HS-5 (cell line): Measurements from ENCODE around the gene FARP1.
A peak's percentile ranks its signal among the peaks of the same experiment; 100 is the strongest.

Experiments used
- DNase-seq: peaks from one replicate; pipeline ENCODE4 v3.0.0-alpha.2; 2012; ENCODE audit warnings: low read depth

FARP1 gene

GRCh38 chr13:98428256-98428966, 285.5 kb downstream of the FARP1 start:
- no peak for DNase-seq

DNA sequence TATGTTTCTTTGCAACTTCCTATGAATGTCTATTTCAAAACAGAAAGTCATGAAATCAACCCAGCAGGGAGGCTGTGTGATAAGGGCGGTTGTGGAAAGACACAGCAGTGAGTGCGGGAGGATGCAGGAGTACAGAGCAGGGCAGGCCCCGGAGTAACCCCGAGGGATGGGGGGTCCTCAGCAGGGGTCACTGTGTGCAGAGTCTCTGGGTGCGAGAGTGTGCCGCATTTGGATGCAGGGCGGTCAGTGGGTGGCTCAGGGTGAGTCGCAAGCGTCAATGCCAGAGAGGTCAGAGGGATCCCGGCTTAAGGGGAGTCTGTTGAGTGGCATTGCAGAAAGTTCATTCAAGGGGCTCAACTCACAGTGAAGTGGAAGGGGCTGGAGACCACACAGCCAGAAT, 286.2 kb downstream of the FARP1 start:
- DNase-seq = no peak

DNA sequence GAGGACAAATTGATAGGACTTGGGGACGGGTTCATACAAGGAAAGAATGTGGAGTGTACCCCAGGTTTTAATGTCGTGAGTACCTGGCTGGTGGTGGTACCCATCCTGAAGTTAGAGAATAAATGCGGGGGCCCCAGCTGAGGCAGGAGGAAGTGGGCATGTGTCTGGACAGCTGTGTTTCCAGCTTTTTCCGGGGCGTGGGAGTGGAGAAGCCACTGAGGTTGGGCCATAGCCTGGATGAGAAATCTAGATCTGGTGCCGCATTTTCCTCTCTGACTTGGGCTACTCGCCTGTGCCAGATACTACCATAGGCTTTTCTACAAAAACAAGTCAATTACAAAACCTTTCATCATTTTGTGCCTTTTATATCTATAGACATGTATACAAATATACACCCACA, 286.6 kb downstream of the FARP1 start:
- no peak for DNase-seq

GRCh38 chr13:98429977-98430736, 287.3 kb downstream of the FARP1 start:
- no peak for DNase-seq

DNA sequence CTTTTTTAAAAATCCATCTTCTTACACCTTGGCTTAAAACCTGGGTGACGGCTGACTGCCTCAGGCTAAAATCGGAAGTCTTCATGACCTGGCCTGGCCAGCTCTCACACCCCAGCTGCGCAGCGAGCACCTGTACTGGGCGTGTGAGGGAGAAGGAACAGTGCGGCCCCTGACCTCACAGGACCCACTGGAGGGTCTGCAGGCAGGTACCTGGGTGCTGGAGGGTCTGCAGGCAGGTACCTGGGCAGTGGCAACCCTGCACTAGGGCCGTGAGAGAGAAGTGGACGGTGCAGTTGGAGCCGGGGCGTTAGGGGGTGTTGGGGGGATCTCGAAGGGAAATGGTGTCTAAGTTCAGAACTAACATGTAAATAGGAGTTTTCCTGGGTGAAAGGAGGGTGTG, 289.7 kb downstream of the FARP1 start:
- no peak for DNase-seq

DNA sequence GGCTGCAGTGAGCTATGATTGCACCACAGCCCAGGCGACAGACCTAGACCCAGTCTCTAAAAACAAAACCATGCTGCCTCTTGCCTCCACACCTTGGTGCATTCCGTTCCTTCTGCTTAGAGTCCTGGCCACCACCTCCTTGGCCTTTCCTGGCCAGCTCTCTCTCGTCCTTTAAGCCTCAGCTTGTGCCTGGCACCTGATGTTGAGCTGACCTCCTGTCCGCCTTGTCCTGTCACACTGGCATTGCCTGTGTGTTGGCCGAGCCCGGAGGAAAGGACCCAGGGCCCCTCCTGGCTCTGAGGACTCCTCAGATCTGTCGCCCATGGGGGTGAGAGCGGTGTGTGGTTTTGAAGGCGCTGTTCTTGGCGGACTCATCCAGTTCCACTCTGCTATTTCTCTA, 290.8 kb downstream of the FARP1 start:
- no peak for DNase-seq

DNA sequence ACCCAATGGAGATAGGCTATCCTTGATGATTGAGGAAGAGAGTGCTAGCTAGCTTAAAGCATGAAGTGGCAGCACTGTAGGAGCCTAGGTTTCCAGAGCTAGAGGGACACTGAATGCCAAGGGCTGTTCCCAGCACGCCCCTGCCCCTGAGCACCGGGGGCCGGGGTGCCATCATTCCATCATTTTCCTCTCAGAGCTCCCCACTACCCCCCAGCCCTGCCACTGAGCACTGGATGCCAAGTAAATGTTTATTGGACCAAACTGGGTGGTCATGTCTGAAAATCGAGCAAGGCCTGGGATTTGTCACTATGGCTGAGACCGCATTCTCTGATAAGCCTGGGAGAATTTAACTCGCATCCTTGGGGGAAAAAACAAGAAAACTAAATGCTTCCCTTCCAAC, 291.2 kb downstream of the FARP1 start:
- no peak for DNase-seq

GRCh38 chr13:98435376-98435775, 292.5 kb downstream of the FARP1 start:
- no peak for DNase-seq

GRCh38 chr13:98436233-98436910, 293.5 kb downstream of the FARP1 start:
- no peak for DNase-seq

DNA sequence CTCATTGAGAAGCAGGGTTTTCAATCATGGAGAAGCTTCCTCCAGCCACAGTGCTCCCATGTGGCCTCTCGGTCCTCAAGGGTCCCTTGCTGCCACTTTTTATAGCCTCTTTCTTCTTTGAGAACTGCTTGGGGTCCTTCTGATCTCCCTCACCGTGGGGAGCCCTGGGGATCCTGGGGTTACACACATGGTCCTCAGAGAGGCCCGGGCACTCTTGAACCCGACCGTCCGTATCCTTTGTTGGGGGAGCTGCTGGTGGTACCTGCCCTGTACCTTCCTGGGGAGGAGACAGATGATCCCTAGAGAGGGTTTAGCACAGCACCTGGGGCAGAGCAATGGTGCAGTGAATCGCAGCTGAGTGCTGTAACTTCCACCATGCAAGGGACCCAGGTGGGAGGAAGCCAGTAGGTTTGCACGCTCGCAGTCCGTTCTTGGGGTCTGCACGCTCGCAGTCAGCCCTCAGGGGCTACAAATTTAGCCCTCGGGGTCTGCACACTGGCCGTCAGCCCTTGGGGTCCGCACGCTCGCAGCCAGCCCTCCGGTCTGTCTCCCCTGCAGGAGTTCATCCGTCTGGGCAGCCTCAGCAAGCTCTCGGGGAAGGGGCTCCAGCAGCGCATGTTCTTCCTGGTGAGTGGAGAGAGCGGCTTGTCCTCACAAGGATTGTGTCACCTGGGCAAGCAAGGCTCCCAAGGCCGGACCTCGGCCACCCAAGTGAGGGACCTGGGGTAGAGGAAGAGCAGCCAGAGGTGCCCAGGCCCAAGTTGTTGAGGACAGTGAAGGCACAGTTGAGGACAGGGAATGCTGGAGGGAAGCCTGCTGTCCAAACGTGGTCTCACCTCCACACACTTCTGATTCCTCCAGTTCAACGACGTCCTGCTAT, 295.6 kb downstream of the FARP1 start:
- no peak for DNase-seq

- no peak for DNase-seq
Measured at GRCh38 chr13:98439126-98439828, 296.4 kb downstream of the FARP1 start.

DNA sequence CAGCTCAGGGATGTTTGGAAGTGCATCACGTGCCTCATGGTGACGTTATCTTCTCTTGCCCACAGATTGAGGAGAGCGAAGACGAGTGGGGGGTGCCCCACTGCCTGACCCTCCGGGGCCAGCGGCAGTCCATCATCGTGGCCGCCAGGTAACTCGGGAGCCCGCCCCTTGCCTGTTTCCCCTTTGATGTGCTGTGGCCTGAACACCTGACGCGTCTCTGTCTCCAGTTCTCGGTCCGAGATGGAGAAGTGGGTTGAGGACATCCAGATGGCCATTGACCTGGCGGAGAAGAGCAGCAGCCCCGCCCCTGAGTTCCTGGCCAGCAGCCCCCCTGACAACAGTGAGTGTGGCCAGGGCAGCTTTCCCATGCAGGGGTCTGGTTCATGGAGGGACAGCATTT, 297.0 kb downstream of the FARP1 start:
- no peak for DNase-seq

DNA sequence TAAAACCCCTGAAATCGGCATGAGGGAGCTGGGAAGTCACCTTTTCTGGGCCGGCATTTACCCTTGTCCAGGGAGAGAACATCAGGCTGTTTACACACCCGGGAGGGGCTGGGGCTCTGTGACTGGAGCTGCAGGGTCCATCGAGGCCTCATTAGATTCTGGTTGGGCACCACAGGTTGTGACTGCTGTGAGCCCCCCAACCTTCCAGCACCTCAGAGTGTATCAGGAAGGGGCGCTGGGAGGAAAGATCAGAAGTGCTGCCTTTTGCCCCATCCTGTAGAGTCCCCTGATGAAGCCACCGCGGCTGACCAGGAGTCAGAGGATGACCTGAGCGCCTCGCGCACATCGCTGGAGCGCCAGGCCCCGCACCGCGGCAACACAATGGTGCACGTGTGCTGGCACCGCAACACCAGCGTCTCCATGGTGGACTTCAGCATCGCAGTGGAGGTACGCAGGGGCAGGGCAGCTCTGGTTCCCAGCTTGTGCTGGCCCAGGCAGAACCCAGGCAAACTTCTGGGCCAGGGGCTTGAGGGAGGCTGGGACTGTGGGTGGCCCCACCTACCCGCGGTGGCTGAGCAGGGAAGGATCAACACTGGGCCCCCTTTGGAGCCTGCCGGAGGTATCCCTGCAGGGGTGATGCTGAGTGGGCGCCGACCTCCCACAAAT, 297.6 kb downstream of the FARP1 start:
- no peak for DNase-seq

- DNase-seq = no peak
Measured at GRCh38 chr13:98441056-98441676, 298.3 kb downstream of the FARP1 start.

GRCh38 chr13:98442391-98443230, 299.7 kb downstream of the FARP1 start:
- DNase-seq = no peak

GRCh38 chr13:98443329-98443728, 300.4 kb downstream of the FARP1 start:
- peak; percentile 40 for DNase-seq

DNA sequence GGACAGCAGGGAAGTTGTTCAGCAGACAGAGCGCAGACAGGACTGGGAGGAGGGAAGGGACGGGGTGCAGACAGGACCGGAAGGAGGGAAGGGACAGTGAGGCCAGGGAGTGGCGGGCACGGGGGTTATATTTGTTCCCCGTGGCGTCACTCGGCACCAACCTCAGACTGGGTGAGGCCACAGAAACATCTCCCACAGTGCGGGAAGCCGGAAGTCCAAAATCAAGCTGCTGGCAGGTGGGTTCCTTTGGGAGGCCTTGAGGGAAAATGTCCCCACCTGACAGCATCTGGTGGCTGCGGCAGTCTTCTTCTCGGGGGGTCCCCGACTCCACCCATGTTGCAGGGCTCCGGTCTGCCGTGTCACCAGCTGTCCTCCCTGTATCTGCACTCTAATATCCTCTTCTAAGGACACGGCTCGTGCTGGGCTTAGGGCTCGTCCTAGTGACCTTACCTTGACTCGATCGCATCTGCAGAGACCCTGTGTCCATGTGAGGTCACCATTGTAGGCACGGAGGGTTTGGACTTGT, 301.0 kb downstream of the FARP1 start:
- no peak for DNase-seq

DNA sequence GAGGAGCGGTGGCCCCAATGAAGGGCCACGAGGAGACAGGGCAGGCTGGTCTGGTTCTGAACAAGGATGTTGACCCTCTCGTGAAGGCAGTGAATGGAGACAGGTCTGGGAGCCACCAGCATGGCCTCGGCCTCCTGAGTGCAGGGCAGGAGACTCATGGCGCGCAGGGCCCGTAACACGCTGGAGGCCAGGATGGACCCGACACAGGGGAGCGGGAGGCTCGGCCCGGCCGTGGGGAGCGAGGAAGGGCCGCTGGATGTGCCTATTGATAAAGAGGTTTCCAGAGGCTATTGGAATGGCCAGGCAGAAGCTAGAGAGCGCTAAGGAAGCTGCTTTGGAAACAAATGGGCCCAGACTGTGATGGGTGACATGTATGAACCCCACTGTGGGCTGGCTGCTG, 301.5 kb downstream of the FARP1 start:
- no peak for DNase-seq
